Measurements from ENCODE around the gene CDH26.

CDH26 gene

GRCh38 chr20:60050193-60050947 lies 92.1 kb downstream of the CDH26 start:
- no peak overlapping the region for H3K4ac ChIP-seq (ENCODE audit: low read depth, low read length)
- WGBS (ENCODE audit: extremely low coverage, insufficient coverage, low lambda C conversion rate): no CpG with 5 or more reads among the region's 13 CpGs
- H4K8ac ChIP-seq (ENCODE audit: low read depth, low read length): no peak overlapping the region

GRCh38 chr20:60051911-60052310 lies 93.7 kb downstream of the CDH26 start:
- H2BK5ac ChIP-seq (ENCODE audit: low read length): no peak overlapping the region
- H3K9ac ChIP-seq (ENCODE audit: low read length): no peak overlapping the region
- DNase-seq: no peak
- no peak overlapping the region for H2BK120ac ChIP-seq (ENCODE audit: low read depth, low read length)
- no peak overlapping the region for H3K56ac ChIP-seq (ENCODE audit: low read length)
- H3K4me3 ChIP-seq (ENCODE audit: low read length): no peak overlapping the region
- WGBS (ENCODE audit: extremely low coverage, insufficient coverage, low lambda C conversion rate): no CpG with 5 or more reads among the region's 3 CpGs
- H2AK5ac ChIP-seq (ENCODE audit: low read length): no peak overlapping the region
- no peak overlapping the region for H3K4ac ChIP-seq (ENCODE audit: low read depth, low read length)
- no peak overlapping the region for H3K27ac ChIP-seq (ENCODE audit: low read depth, low read length)
- no peak overlapping the region for H2BK15ac ChIP-seq (replicated peaks; ENCODE audit: low read depth)
- no peaks in the 10 kb centered on the region for H3K79me1 ChIP-seq (ENCODE audit: low read length)
- no peaks in the 10 kb centered on the region for H3K36me3 ChIP-seq (ENCODE audit: control insufficient read depth, insufficient read depth, low read length)
- no peak overlapping the region for H3K4me2 ChIP-seq (ENCODE audit: low read length)
- no peak overlapping the region for H4K5ac ChIP-seq (ENCODE audit: low read length)
- H3K18ac ChIP-seq (ENCODE audit: low read length): no peak overlapping the region
- no peak overlapping the region for H3K23ac ChIP-seq (ENCODE audit: low read length)
- no peaks in the 10 kb centered on the region for H3K27me3 ChIP-seq (ENCODE audit: insufficient read depth, low read length, poor library complexity)
- H4K8ac ChIP-seq (ENCODE audit: low read depth, low read length): no peak overlapping the region
- H3K4me1 ChIP-seq (ENCODE audit: control insufficient read depth, low read depth, low read length): no peaks in the 10 kb centered on the region
- H3K79me2 ChIP-seq (ENCODE audit: control insufficient read depth, insufficient read depth, low read length): no peaks in the 10 kb centered on the region

More at GRCh38 chr20:60050193-60050947, 92.1 kb downstream of the CDH26 start:
- Histone ChIP-seq H3K27me3 (ENCODE audit: insufficient read depth, low read length, poor library complexity) (no peaks in the 10 kb centered on the region), H3K4me2 (ENCODE audit: low read length) (no peak overlapping the region), H3K4me3 (ENCODE audit: low read length) (no peak overlapping the region), H3K36me3 (ENCODE audit: control insufficient read depth, insufficient read depth, low read length) (no peaks in the 10 kb centered on the region), H2AK5ac (ENCODE audit: low read length) (no peak overlapping the region), H2BK5ac (ENCODE audit: low read length) (no peak overlapping the region), H3K79me2 (ENCODE audit: control insufficient read depth, insufficient read depth, low read length) (no peaks in the 10 kb centered on the region), H3K18ac (ENCODE audit: low read length) (no peak overlapping the region), H3K23ac (ENCODE audit: low read length) (no peak overlapping the region), H2BK120ac (ENCODE audit: low read depth, low read length) (no peak overlapping the region), H3K9ac (ENCODE audit: low read length) (no peak overlapping the region), H3K4me1 (ENCODE audit: control insufficient read depth, low read depth, low read length) (no peaks in the 10 kb centered on the region), H4K5ac (ENCODE audit: low read length) (no peak overlapping the region), H3K56ac (ENCODE audit: low read length) (no peak overlapping the region), H2BK15ac (replicated peaks; ENCODE audit: low read depth) (no peak overlapping the region), H3K27ac (ENCODE audit: low read depth, low read length) (no peak overlapping the region), H3K79me1 (ENCODE audit: low read length) (no peaks in the 10 kb centered on the region)
- peak; percentile 80 for DNase-seq

DNA sequence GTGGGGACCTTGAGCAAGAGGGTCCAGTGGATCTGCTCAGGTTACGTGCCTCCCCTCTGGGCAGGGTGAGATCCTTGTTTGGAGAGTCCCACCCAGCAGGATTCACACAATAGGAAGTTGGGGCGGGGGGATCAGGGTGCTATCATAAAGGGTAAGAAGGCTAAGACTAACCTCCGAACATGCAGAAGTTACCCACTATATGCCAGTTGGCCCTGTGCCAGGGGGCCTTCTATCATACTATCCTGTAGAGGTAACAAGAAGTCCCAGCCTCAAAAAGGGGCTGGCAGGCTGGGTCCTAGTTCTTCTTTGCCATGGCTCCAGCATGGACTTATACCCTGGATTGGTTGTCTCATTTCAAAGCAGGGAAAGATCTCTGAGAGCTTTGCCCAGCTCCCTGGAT lies 94.1 kb downstream of the CDH26 start:
- H2BK120ac ChIP-seq (ENCODE audit: low read depth, low read length): no peak overlapping the region
- no peak for DNase-seq
- no peaks in the 10 kb centered on the region for H3K27me3 ChIP-seq (ENCODE audit: insufficient read depth, low read length, poor library complexity)
- WGBS (ENCODE audit: extremely low coverage, insufficient coverage, low lambda C conversion rate): no CpG with 5 or more reads among the region's 3 CpGs
- H3K79me1 ChIP-seq (ENCODE audit: low read length): no peaks in the 10 kb centered on the region
- no peaks in the 10 kb centered on the region for H3K36me3 ChIP-seq (ENCODE audit: control insufficient read depth, insufficient read depth, low read length)
- no peak overlapping the region for H2AK5ac ChIP-seq (ENCODE audit: low read length)
- H3K4me1 ChIP-seq (ENCODE audit: control insufficient read depth, low read depth, low read length): no peaks in the 10 kb centered on the region
- H3K79me2 ChIP-seq (ENCODE audit: control insufficient read depth, insufficient read depth, low read length): no peaks in the 10 kb centered on the region
- no peak overlapping the region for H2BK15ac ChIP-seq (replicated peaks; ENCODE audit: low read depth)
- no peak overlapping the region for H3K18ac ChIP-seq (ENCODE audit: low read length)
- H3K9ac ChIP-seq (ENCODE audit: low read length): no peak overlapping the region
- H3K4me3 ChIP-seq (ENCODE audit: low read length): no peak overlapping the region
- no peak overlapping the region for H3K27ac ChIP-seq (ENCODE audit: low read depth, low read length)
- no peak overlapping the region for H3K4ac ChIP-seq (ENCODE audit: low read depth, low read length)
- no peak overlapping the region for H4K5ac ChIP-seq (ENCODE audit: low read length)
- H3K4me2 ChIP-seq (ENCODE audit: low read length): no peak overlapping the region
- H3K23ac ChIP-seq (ENCODE audit: low read length): no peak overlapping the region
- no peak overlapping the region for H4K8ac ChIP-seq (ENCODE audit: low read depth, low read length)
- H3K56ac ChIP-seq (ENCODE audit: low read length): no peak overlapping the region
- no peak overlapping the region for H2BK5ac ChIP-seq (ENCODE audit: low read length)

GRCh38 chr20:60053125-60053817 lies 95.0 kb downstream of the CDH26 start:
- no peaks in the 10 kb centered on the region for H3K79me2 ChIP-seq (ENCODE audit: control insufficient read depth, insufficient read depth, low read length)

DNA sequence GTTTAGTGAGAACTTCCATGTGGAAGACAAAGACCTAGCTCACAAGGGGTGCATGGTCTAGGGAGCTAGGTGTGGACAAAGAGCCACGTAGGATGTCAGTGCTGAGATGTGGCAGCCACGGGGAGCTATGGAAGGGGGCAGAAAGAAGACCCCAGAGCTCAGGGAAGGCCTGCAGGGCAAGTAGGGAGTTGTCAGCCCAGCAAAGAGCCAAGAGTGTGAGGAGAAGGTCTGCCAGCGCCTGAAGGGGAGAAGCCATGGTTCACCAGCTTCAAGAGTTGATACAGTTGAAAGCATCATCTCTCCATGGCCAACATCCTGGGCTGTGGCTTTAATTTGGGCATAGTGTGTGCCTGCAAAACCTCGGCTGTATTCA lies 95.6 kb downstream of the CDH26 start:
- no peak overlapping the region for H3K4me3 ChIP-seq (ENCODE audit: low read length)
- no peak overlapping the region for H3K4me2 ChIP-seq (ENCODE audit: low read length)
- no peak overlapping the region for H3K23ac ChIP-seq (ENCODE audit: low read length)
- H3K36me3 ChIP-seq (ENCODE audit: control insufficient read depth, insufficient read depth, low read length): no peaks in the 10 kb centered on the region
- H3K18ac ChIP-seq (ENCODE audit: low read length): no peak overlapping the region
- H3K9ac ChIP-seq (ENCODE audit: low read length): no peak overlapping the region
- no CpG with 5 or more reads among the region's 4 CpGs for WGBS (ENCODE audit: extremely low coverage, insufficient coverage, low lambda C conversion rate)
- no peak overlapping the region for H4K8ac ChIP-seq (ENCODE audit: low read depth, low read length)
- H4K5ac ChIP-seq (ENCODE audit: low read length): no peak overlapping the region
- H3K79me1 ChIP-seq (ENCODE audit: low read length): no peaks in the 10 kb centered on the region
- no peaks in the 10 kb centered on the region for H3K27me3 ChIP-seq (ENCODE audit: insufficient read depth, low read length, poor library complexity)
- H3K4ac ChIP-seq (ENCODE audit: low read depth, low read length): no peak overlapping the region
- no peak overlapping the region for H2AK5ac ChIP-seq (ENCODE audit: low read length)
- no peak for DNase-seq
- H2BK120ac ChIP-seq (ENCODE audit: low read depth, low read length): no peak overlapping the region
- H2BK5ac ChIP-seq (ENCODE audit: low read length): no peak overlapping the region
- H3K56ac ChIP-seq (ENCODE audit: low read length): no peak overlapping the region
- H3K27ac ChIP-seq (ENCODE audit: low read depth, low read length): no peak overlapping the region
- peaks cover 4% of the 10 kb centered on the region for H3K4me1 ChIP-seq (ENCODE audit: control insufficient read depth, low read depth, low read length)
- no peaks in the 10 kb centered on the region for H3K79me2 ChIP-seq (ENCODE audit: control insufficient read depth, insufficient read depth, low read length)
- no peak overlapping the region for H2BK15ac ChIP-seq (replicated peaks; ENCODE audit: low read depth)

More at GRCh38 chr20:60053125-60053817, 95.0 kb downstream of the CDH26 start:
- Histone ChIP-seq H2BK5ac (ENCODE audit: low read length) (no peak overlapping the region), H3K18ac (ENCODE audit: low read length) (no peak overlapping the region), H3K79me1 (ENCODE audit: low read length) (no peaks in the 10 kb centered on the region), H3K4ac (ENCODE audit: low read depth, low read length) (no peak overlapping the region), H2BK15ac (replicated peaks; ENCODE audit: low read depth) (no peak overlapping the region), H4K8ac (ENCODE audit: low read depth, low read length) (no peak overlapping the region), H3K4me3 (ENCODE audit: low read length) (no peak overlapping the region), H3K4me1 (ENCODE audit: control insufficient read depth, low read depth, low read length) (peaks cover 2% of the 10 kb centered on the region), H3K27me3 (ENCODE audit: insufficient read depth, low read length, poor library complexity) (no peaks in the 10 kb centered on the region), H3K4me2 (ENCODE audit: low read length) (no peak overlapping the region), H2BK120ac (ENCODE audit: low read depth, low read length) (no peak overlapping the region), H4K5ac (ENCODE audit: low read length) (no peak overlapping the region), H2AK5ac (ENCODE audit: low read length) (no peak overlapping the region), H3K9ac (ENCODE audit: low read length) (no peak overlapping the region), H3K56ac (ENCODE audit: low read length) (no peak overlapping the region), H3K23ac (ENCODE audit: low read length) (no peak overlapping the region), H3K36me3 (ENCODE audit: control insufficient read depth, insufficient read depth, low read length) (no peaks in the 10 kb centered on the region), H3K27ac (ENCODE audit: low read depth, low read length) (no peak overlapping the region)
- DNase-seq: no peak
- WGBS (ENCODE audit: extremely low coverage, insufficient coverage, low lambda C conversion rate): no CpG with 5 or more reads among the region's 16 CpGs

All from mesendoderm (in vitro differentiated cells).